ENCODE measurements around the gene ZNF689. TPM values are rescaled to one million over a fixed set of nuclear protein-coding genes. Genes with fewer than 3 reads are reported as not detected.

The ZNF689 gene
- total RNA-seq, 2 donors from 2014 or later: 13.4 to 17.8 TPM

DNA sequence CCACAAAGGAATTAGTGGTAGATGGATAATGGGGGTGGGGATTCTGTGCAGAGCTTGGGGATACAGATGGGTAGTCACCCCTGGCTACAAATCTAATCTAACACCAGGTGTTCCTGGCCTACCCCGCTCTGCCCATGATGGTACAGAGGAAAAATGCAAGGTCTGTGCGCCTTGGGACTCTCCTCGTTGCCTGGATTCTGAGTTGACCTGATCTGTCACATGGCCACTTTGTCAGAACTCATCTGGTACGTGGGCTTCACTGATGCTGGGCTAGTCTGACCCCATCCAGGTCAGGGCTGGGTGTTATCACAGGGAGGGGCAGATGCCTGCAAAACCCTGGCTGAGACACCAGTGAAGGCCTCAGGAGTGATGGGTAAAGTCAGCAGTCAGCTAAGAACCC, 57.2 kb downstream of the ZNF689 start:
- intact Hi-C loops (cut with DNase I): no loop called here
- TF ChIP-seq POLR2AphosphoS5 (IDR thresholded peaks at IDR 0.05): no peak
- no peak for TF ChIP-seq POLR2A (IDR thresholded peaks at IDR 0.05)
- TF ChIP-seq, protein P1, sequence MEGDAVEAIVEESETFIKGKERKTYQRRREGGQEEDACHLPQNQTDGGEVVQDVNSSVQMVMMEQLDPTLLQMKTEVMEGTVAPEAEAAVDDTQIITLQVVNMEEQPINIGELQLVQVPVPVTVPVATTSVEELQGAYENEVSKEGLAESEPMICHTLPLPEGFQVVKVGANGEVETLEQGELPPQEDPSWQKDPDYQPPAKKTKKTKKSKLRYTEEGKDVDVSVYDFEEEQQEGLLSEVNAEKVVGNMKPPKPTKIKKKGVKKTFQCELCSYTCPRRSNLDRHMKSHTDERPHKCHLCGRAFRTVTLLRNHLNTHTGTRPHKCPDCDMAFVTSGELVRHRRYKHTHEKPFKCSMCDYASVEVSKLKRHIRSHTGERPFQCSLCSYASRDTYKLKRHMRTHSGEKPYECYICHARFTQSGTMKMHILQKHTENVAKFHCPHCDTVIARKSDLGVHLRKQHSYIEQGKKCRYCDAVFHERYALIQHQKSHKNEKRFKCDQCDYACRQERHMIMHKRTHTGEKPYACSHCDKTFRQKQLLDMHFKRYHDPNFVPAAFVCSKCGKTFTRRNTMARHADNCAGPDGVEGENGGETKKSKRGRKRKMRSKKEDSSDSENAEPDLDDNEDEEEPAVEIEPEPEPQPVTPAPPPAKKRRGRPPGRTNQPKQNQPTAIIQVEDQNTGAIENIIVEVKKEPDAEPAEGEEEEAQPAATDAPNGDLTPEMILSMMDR (IDR thresholded peaks at IDR 0.05): no peak
- Histone ChIP-seq H3K27ac (no peak overlapping the region), H3K36me3 (peaks cover 0 to 9% of the 10 kb centered on the region in 2 donors), H3K4me3 (no peak overlapping the region), H3K4me1 (replicated peaks) (no peaks in the 10 kb centered on the region), H3K27me3 (replicated peaks; ENCODE audit: insufficient read depth) (no peaks in the 10 kb centered on the region), H3K9me3 (no peaks in the 10 kb centered on the region)
- WGBS: 87% methylated on average over 4 of the region's 4 CpGs
- no peak for DNase-seq (ENCODE audit: low spot score)

Small RNA genes within 50 kb of the gene (small RNA-seq; reads per million reads assigned to genes)
- gene AC093249.1 (0 reads per million in 2 donors), gene AC093249.4 (0 reads per million in 2 donors)

Other genes starting within 250 kb of the ZNF689 start
- 10 to 100 TPM; 40.3 to 59.4 TPM for gene TBC1D10B, start 239.9 kb downstream of the ZNF689 start, total RNA-seq
- gene MYL11, start 235.6 kb downstream of the ZNF689 start, total RNA-seq: 10 to 100 TPM in 1 of 2 donors, 1 to 10 TPM in 1; 3.5 to 23.5 TPM
- gene SEPTIN1, start 227.8 kb downstream of the ZNF689 start, total RNA-seq: 1 to 10 TPM; 3.0 to 4.2 TPM
- 10 to 100 TPM; 11.9 to 12.2 TPM for gene ZNF48, start 215.0 kb downstream of the ZNF689 start, total RNA-seq
- gene ZNF771, start 202.8 kb downstream of the ZNF689 start, total RNA-seq: 10 to 100 TPM; 32.3 to 36.3 TPM
- gene DCTPP1, start 180.4 kb downstream of the ZNF689 start, total RNA-seq: 10 to 100 TPM; 31.6 to 37.6 TPM
- gene SEPHS2, start 164.5 kb downstream of the ZNF689 start, total RNA-seq: 10 to 100 TPM; 33.7 to 58.9 TPM
- gene ITGAL, start 137.6 kb downstream of the ZNF689 start, total RNA-seq: 10 to 100 TPM in 1 of 2 donors, 1 to 10 TPM in 1; 2.5 to 12.7 TPM
- 10 to 100 TPM; 46.5 to 61.1 TPM for gene ZNF768, start 83.8 kb downstream of the ZNF689 start, total RNA-seq
- gene ZNF747, start 75.5 kb downstream of the ZNF689 start, total RNA-seq: 10 to 100 TPM; 15.8 to 22.6 TPM
- 10 to 100 TPM; 15.7 to 22.5 TPM for gene ZNF764, start 52.0 kb downstream of the ZNF689 start, total RNA-seq
- 10 to 100 TPM; 20.4 to 21.5 TPM for gene ZNF688, start 38.7 kb downstream of the ZNF689 start, total RNA-seq
- 10 to 100 TPM; 16.9 to 18.9 TPM for gene ZNF785, start 24.7 kb downstream of the ZNF689 start, total RNA-seq
- gene PRR14, start 40.6 kb upstream of the ZNF689 start, total RNA-seq: 10 to 100 TPM; 37.5 to 66.7 TPM
- 100 to 1,000 TPM in 1 of 2 donors, 10 to 100 TPM in 1; 49.0 to 106 TPM for gene FBRS, start 48.0 kb upstream of the ZNF689 start, total RNA-seq
- gene SRCAP, start 88.8 kb upstream of the ZNF689 start, total RNA-seq: 10 to 100 TPM; 42.8 to 79.0 TPM
- gene PHKG2, start 138.0 kb upstream of the ZNF689 start, total RNA-seq: 10 to 100 TPM; 37.2 to 45.2 TPM
- gene CFAP119, start 151.7 kb upstream of the ZNF689 start, total RNA-seq: 10 to 100 TPM in 1 of 2 donors, 1 to 10 TPM in 1; 3.1 to 13.2 TPM
- gene RNF40, start 151.9 kb upstream of the ZNF689 start, total RNA-seq: 100 to 1,000 TPM in 1 of 2 donors, 10 to 100 TPM in 1; 89.9 to 113 TPM
- gene ZNF629, start 176.8 kb upstream of the ZNF689 start, total RNA-seq: 10 to 100 TPM; 17.9 to 24.0 TPM